Testis (tissue), 2 donors: ENCODE results near the gene EPO.

Source experiments
- CTCF ChIP-seq, 3 experiments: fragments of 450-650 bp in 2 of 3; fragments of 200-600 bp in 1 of 3; sonication (generic) in 1 of 3; IDR thresholded peaks; one replicate each; pipeline ENCODE4 v1.5.1; 2016 to 2019; ENCODE audit warnings: antibody characterized with exemption in 3 of 3, mild to moderate bottlenecking in 2 of 3, moderate library complexity in 1 of 3
- POLR2A ChIP-seq: fragments of 450-650 bp; IDR thresholded peaks from one replicate; pipeline ENCODE4 v1.6.1; 2017; ENCODE audit warnings: antibody characterized with exemption, mild to moderate bottlenecking, moderate library complexity

- TF ChIP-seq CTCF (IDR thresholded peaks at IDR 0.05): peak; percentile 91 to 92 (median 92)
- no peak for TF ChIP-seq POLR2A
Observed at GRCh38 chr7:100705320-100705752, 14.9 kb upstream of the EPO start.
